ENCODE results near the gene LMBR1L. TPM values are rescaled to one million over a fixed set of nuclear protein-coding genes. Genes with fewer than 3 reads are reported as not detected.

LMBR1L gene
- total and polyA plus RNA-seq, 8 donors: 39.9 to 102 (median 87.6) TPM

GRCh38 chr12:49058366-49059044 lies 52.1 kb downstream of the LMBR1L start:
- Histone ChIP-seq H3K4me3 (peak overlapping the region; percentile 93 to 99), H3K36me3 (peaks cover 0 to 17% of the 10 kb centered on the region in 2 donors), H3K27me3 (no peaks in the 10 kb centered on the region), H3K4me1 (peaks cover 24 to 56% of the 10 kb centered on the region in 2 donors), H3K9me3 (no peaks in the 10 kb centered on the region), H3K27ac (peak overlapping the region; percentile 95 to 97)
- ATAC-seq (no peak), DNase-seq (no peak)
- no peak for TF ChIP-seq CTCF (IDR thresholded peaks at IDR 0.05)
- intact Hi-C loops (cut with DNase I): no loop called here

GRCh38 chr12:49057888-49058287 lies 52.8 kb downstream of the LMBR1L start:
- H3K27ac ChIP-seq: peak overlapping the region; percentile 95 to 97
- ATAC-seq: peak; percentile 44

GRCh38 chr12:49055978-49056754 lies 54.5 kb downstream of the LMBR1L start:
- Histone ChIP-seq H3K9me3 (no peaks in the 10 kb centered on the region), H3K4me3 (peak overlapping the region in 1 of 2 donors; percentile 99), H3K36me3 (peaks cover 0 to 41% of the 10 kb centered on the region in 2 donors), H3K27me3 (no peaks in the 10 kb centered on the region), H3K4me1 (peaks cover 24 to 50% of the 10 kb centered on the region in 2 donors), H3K27ac (peak overlapping the region; percentile 63 to 95)
- TF ChIP-seq CTCF (IDR thresholded peaks at IDR 0.05): no peak
- peak; percentile 54 for ATAC-seq
- DNase-seq: peak in 2 of 4 donors; percentile 59 to 79
- intact Hi-C loops (cut with DNase I): no loop called here

More at GRCh38 chr12:49057888-49058287, 52.8 kb downstream of the LMBR1L start:
- no peaks in the 10 kb centered on the region for H3K9me3 ChIP-seq
- no peaks in the 10 kb centered on the region for H3K27me3 ChIP-seq
- DNase-seq: peak in 2 of 4 donors; percentile 54 to 59
- no peak for TF ChIP-seq CTCF (IDR thresholded peaks at IDR 0.05)
- peaks cover 24 to 56% of the 10 kb centered on the region in 2 donors for H3K4me1 ChIP-seq
- peak overlapping the region; percentile 93 to 99 for H3K4me3 ChIP-seq
- peaks cover 0 to 23% of the 10 kb centered on the region in 2 donors for H3K36me3 ChIP-seq
- intact Hi-C loops (cut with DNase I): no loop called here

GRCh38 chr12:49055092-49055491 lies 55.6 kb downstream of the LMBR1L start:
- Histone ChIP-seq H3K27ac (no peak overlapping the region), H3K9me3 (no peaks in the 10 kb centered on the region), H3K36me3 (peaks cover 0 to 51% of the 10 kb centered on the region in 2 donors), H3K4me3 (no peak overlapping the region), H3K27me3 (no peaks in the 10 kb centered on the region), H3K4me1 (peaks cover 24 to 48% of the 10 kb centered on the region in 2 donors)
- TF ChIP-seq CTCF (IDR thresholded peaks at IDR 0.05): no peak
- intact Hi-C loops (cut with DNase I): no loop called here
- DNase-seq (no peak), ATAC-seq (no peak)

- intact Hi-C loops (cut with DNase I): no loop called here
- H3K9me3 ChIP-seq: no peaks in the 10 kb centered on the region
- no peak overlapping the region for H3K27ac ChIP-seq
- no peak for DNase-seq
- peaks cover 24 to 48% of the 10 kb centered on the region in 2 donors for H3K4me1 ChIP-seq
- no peak overlapping the region for H3K4me3 ChIP-seq
- no peak for ATAC-seq
- no peak for TF ChIP-seq CTCF (IDR thresholded peaks at IDR 0.05)
- no peaks in the 10 kb centered on the region for H3K27me3 ChIP-seq
- peaks cover 0 to 57% of the 10 kb centered on the region in 2 donors for H3K36me3 ChIP-seq
Measured at GRCh38 chr12:49054524-49054923, 56.1 kb downstream of the LMBR1L start.
